K562 (cell line): ENCODE results near the gene ZNF774. TPM values are rescaled to one million over a fixed set of nuclear protein-coding genes. Genes with fewer than 3 reads are reported as not detected.

Experiments
- SRSF1 ChIP-seq: fragments of 200-400 bp; formaldehyde crosslinking; IDR thresholded peaks from 2 replicates; pipeline ENCODE4 v1.6.1; 2017; ENCODE audit warnings: mild to moderate bottlenecking, low read depth, low read length, moderate library complexity
- ZBED1 ChIP-seq: IDR thresholded peaks from 2 replicates; pipeline ENCODE4 v1.6.1; 2014
- ZNF124 ChIP-seq: sonication (generic); formaldehyde crosslinking; IDR thresholded peaks from 2 replicates; pipeline ENCODE4 v1.8.1; 2022; ENCODE audit warnings: missing genetic modification reagents
- ZNF140 ChIP-seq: fragments of 250-450 bp; sonication (Bioruptor Pico); IDR thresholded peaks from 2 replicates; pipeline ENCODE4 v1.8.0; 2021; ENCODE audit warnings: moderate library complexity, mild to moderate bottlenecking, inconsistent platforms
- ZNF354B ChIP-seq: fragments of 250-450 bp; sonication (Bioruptor Pico); IDR thresholded peaks from 2 replicates; pipeline ENCODE4 v1.4.0; 2020
- ZNF717 ChIP-seq: fragments of 250-450 bp; sonication (Bioruptor Pico); IDR thresholded peaks from 2 replicates; pipeline ENCODE4 v1.5.0; 2021
- polyA plus RNA-seq, 8 experiments: library from polyadenylated mRNA; depleted of rRNA in 4 of 8; stranded (reverse) in 5 of 8; unstranded in 3 of 8; fragments of >200 nt; fragmentation: Nextera tagmentation in 2 of 8; fragmentation: Illumina TruSeq in 1 of 8; extraction: Ambion mirVana in 2 of 8; extraction: Trizol in 1 of 8; gene quantifications; 2 replicates each; pipeline versions ENCODE4 v1.2.1 to v1.2.3, GENCODE V29; 2011 to 2014; ENCODE audit warnings: inconsistent platforms in 1 of 8, missing spikeins in 1 of 8
- total RNA-seq, 7 experiments: library from RNA; depleted of rRNA in 6 of 7; stranded (reverse); fragments of >200 nt in 6 of 7; fragmentation: Illumina TruSeq in 2 of 7; extraction: Trizol in 2 of 7; gene quantifications; 2 replicates each; pipeline versions ENCODE4 v1.2.1 to v1.2.3, GENCODE V29; 2011 to 2021; ENCODE audit warnings: low replicate concordance in 1 of 7
- TF ChIP-seq, protein P1 (sequence below): fragments of 450-650 bp; IDR thresholded peaks from 2 replicates; pipeline ENCODE4 v1.6.1; 2016; ENCODE audit warnings: low read depth
- TF ChIP-seq, protein P2 (sequence below): fragments of 450-650 bp; formaldehyde crosslinking; IDR thresholded peaks from 2 replicates; pipeline ENCODE4 v1.4.0; 2020; ENCODE audit warnings: mild to moderate bottlenecking, moderate library complexity
- TF ChIP-seq, protein P3 (sequence below), 2 experiments: fragments of 450-650 bp; formaldehyde crosslinking in 1 of 2; IDR thresholded peaks; 2 replicates each; pipeline versions ENCODE4 v1.4.0 to v1.6.1; 2014 to 2020; ENCODE audit warnings: mild to moderate bottlenecking in 2 of 2, borderline replicate concordance in 1 of 2, low read depth in 1 of 2

ZNF774 gene
- total and polyA plus RNA-seq, 9 of the 15 experiments (the other 6 are each of a cell fraction or from before 2014, with no cell fraction given), result 0.32 to 2.0 (median 1.2) TPM

DNA sequence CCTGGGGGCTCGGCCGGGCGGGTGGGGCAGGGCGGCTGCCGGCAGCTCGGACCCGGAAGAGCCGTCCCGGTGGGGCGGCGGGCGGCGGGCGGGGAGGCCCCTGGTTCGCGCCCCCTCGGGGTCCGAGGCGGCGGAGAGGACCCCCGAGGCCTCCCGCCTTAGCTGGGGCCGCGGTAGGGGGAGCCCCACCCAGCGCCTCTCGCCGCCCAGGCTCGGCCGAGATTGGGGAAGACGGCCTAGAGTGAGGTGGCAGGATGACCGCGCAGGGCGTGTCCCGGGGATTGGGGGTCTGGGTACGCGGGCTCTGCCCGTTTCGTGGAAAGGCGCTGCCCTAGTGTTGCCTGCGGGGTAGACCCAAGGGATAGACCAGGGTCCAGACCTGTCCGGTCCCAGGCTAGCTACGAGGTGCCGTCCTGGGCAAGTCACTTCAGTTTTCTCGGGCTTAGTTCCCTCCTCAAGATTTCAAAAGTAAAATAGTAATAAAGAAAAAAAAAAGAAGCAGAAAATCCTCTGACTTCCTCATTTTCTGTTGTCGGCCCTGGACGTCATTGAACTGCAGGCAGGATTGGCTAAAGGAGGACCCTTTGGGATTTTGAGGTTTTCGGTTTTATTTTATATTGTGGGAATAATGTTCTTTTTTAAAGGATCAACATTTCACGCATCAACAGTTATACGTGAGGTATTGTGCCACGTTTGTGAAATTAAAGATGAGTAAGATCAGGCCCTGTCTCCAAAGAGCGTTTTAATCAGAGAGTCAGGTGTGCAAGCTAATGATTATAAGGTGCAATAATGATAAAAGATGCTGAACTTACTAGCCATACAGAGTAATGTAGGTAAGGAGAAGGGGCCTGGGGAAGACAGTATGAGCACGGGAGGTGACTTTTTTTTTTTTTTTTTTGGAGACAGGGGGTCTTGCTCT is 36.6 kb downstream of the ZNF774 start (continued):
- TF ChIP-seq, protein P1, sequence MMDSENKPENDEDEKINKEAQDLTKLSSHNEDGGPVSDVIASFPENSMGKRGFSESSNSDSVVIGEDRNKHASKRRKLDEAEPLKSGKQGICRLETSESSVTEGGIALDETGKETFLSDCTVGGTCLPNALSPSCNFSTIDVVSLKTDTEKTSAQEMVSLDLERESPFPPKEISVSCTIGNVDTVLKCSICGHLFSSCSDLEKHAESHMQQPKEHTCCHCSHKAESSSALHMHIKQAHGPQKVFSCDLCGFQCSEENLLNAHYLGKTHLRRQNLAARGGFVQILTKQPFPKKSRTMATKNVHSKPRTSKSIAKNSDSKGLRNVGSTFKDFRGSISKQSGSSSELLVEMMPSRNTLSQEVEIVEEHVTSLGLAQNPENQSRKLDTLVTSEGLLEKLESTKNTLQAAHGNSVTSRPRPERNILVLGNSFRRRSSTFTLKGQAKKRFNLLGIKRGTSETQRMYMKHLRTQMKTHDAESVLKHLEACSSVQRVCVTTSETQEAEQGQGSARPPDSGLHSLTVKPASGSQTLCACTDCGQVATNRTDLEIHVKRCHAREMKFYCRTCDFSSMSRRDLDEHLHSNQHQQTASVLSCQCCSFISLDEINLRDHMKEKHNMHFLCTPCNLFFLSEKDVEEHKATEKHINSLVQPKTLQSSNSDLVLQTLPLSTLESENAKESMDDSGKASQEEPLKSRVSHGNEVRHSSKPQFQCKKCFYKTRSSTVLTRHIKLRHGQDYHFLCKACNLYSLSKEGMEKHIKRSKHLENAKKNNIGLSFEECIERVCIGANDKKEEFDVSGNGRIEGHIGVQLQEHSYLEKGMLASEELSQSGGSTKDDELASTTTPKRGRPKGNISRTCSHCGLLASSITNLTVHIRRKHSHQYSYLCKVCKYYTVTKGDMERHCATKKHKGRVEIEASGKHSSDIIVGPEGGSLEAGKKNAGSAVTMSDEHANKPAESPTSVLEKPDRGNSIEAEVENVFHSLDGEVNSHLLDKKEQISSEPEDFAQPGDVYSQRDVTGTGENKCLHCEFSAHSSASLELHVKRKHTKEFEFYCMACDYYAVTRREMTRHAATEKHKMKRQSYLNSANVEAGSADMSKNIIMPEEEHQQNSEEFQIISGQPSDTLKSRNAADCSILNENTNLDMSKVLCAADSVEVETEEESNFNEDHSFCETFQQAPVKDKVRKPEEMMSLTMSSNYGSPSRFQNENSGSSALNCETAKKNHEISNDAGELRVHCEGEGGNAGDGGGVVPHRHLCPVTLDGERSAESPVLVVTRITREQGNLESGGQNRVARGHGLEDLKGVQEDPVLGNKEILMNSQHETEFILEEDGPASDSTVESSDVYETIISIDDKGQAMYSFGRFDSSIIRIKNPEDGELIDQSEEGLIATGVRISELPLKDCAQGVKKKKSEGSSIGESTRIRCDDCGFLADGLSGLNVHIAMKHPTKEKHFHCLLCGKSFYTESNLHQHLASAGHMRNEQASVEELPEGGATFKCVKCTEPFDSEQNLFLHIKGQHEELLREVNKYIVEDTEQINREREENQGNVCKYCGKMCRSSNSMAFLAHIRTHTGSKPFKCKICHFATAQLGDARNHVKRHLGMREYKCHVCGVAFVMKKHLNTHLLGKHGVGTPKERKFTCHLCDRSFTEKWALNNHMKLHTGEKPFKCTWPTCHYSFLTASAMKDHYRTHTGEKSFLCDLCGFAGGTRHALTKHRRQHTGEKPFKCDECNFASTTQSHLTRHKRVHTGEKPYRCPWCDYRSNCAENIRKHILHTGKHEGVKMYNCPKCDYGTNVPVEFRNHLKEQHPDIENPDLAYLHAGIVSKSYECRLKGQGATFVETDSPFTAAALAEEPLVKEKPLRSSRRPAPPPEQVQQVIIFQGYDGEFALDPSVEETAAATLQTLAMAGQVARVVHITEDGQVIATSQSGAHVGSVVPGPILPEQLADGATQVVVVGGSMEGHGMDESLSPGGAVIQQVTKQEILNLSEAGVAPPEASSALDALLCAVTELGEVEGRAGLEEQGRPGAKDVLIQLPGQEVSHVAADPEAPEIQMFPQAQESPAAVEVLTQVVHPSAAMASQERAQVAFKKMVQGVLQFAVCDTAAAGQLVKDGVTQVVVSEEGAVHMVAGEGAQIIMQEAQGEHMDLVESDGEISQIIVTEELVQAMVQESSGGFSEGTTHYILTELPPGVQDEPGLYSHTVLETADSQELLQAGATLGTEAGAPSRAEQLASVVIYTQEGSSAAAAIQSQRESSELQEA, result no peak
- TF ChIP-seq ZNF140 (CRISPR knock-in tag), result no peak
- no peak for TF ChIP-seq ZNF354B
- TF ChIP-seq SRSF1, result no peak
- TF ChIP-seq ZNF717, result no peak
- TF ChIP-seq, protein P2, sequence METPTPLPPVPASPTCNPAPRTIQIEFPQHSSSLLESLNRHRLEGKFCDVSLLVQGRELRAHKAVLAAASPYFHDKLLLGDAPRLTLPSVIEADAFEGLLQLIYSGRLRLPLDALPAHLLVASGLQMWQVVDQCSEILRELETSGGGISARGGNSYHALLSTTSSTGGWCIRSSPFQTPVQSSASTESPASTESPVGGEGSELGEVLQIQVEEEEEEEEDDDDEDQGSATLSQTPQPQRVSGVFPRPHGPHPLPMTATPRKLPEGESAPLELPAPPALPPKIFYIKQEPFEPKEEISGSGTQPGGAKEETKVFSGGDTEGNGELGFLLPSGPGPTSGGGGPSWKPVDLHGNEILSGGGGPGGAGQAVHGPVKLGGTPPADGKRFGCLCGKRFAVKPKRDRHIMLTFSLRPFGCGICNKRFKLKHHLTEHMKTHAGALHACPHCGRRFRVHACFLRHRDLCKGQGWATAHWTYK (CRISPR knock-in tag), result peak; percentile 79; the same call in 1 of the 2 replicates
- no peak for TF ChIP-seq ZBED1
- TF ChIP-seq, protein P3, sequence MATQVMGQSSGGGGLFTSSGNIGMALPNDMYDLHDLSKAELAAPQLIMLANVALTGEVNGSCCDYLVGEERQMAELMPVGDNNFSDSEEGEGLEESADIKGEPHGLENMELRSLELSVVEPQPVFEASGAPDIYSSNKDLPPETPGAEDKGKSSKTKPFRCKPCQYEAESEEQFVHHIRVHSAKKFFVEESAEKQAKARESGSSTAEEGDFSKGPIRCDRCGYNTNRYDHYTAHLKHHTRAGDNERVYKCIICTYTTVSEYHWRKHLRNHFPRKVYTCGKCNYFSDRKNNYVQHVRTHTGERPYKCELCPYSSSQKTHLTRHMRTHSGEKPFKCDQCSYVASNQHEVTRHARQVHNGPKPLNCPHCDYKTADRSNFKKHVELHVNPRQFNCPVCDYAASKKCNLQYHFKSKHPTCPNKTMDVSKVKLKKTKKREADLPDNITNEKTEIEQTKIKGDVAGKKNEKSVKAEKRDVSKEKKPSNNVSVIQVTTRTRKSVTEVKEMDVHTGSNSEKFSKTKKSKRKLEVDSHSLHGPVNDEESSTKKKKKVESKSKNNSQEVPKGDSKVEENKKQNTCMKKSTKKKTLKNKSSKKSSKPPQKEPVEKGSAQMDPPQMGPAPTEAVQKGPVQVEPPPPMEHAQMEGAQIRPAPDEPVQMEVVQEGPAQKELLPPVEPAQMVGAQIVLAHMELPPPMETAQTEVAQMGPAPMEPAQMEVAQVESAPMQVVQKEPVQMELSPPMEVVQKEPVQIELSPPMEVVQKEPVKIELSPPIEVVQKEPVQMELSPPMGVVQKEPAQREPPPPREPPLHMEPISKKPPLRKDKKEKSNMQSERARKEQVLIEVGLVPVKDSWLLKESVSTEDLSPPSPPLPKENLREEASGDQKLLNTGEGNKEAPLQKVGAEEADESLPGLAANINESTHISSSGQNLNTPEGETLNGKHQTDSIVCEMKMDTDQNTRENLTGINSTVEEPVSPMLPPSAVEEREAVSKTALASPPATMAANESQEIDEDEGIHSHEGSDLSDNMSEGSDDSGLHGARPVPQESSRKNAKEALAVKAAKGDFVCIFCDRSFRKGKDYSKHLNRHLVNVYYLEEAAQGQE (IDR thresholded peaks at IDR 0.05; ENCODE audit: borderline replicate concordance), result no peak
- TF ChIP-seq, protein P3 (CRISPR knock-in tag; IDR thresholded peaks at IDR 0.05; ENCODE audit: low read depth), result no peak
- TF ChIP-seq ZNF124, result no peak
